Measurements from ENCODE around the gene KRT71.

Gene KRT71

DNA sequence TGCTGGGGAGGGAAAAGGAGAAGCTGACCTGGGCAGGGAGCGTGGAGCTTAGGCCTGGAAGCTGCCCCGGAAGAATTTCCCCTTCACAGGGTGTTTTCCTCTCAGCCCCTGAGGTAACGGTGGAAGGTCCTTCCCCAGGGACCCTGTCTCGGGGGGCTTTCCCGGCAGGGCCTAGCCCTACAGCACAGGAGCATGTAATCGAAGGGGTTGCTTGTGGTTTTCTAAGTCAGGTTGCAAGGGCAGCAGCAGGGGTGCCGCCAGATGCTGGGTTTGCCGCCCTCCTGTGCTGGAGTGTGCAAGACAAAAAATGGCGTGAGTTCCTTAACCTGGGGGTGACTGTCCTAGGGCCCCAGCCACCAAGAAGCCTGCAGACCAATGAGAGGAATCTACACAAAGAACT, 22.3 kb upstream of the KRT71 start:
- no peaks in the 10 kb centered on the region for H3K36me3 ChIP-seq
- H3K27ac ChIP-seq: no peak overlapping the region
- DNase-seq: no peak
- no peaks in the 10 kb centered on the region for H3K9me3 ChIP-seq (ENCODE audit: severe bottlenecking)
- TF ChIP-seq, protein P1, sequence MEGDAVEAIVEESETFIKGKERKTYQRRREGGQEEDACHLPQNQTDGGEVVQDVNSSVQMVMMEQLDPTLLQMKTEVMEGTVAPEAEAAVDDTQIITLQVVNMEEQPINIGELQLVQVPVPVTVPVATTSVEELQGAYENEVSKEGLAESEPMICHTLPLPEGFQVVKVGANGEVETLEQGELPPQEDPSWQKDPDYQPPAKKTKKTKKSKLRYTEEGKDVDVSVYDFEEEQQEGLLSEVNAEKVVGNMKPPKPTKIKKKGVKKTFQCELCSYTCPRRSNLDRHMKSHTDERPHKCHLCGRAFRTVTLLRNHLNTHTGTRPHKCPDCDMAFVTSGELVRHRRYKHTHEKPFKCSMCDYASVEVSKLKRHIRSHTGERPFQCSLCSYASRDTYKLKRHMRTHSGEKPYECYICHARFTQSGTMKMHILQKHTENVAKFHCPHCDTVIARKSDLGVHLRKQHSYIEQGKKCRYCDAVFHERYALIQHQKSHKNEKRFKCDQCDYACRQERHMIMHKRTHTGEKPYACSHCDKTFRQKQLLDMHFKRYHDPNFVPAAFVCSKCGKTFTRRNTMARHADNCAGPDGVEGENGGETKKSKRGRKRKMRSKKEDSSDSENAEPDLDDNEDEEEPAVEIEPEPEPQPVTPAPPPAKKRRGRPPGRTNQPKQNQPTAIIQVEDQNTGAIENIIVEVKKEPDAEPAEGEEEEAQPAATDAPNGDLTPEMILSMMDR (IDR thresholded peaks at IDR 0.05; ENCODE audit: low read depth, low read length): no peak
- no peak overlapping the region for H3K4me3 ChIP-seq (ENCODE audit: low read depth, low read length)
- H3K27me3 ChIP-seq (ENCODE audit: insufficient read depth, low read depth, severe bottlenecking): peaks cover 93% of the 10 kb centered on the region

DNA sequence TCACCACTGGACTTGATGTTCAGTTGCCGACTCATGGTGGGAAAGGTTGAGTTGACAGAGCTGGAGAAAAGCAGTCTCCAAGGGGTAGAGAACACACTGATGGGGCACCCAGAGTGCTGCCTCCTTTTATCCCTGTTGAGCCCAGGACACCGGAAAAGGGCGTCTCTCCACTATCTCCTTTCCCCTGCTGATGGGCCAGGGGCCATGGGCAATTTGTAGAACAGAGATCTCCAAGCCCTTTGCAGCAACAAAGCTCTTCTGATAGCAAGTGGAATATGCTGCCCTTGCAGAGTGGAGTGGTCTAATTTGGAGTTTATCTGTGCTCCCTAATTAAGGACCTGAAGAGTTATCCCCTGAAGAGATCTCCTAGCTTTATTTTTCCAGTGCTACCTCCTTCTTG, 20.8 kb upstream of the KRT71 start, which contains the start of gene KRT74:
Gene KRT74, minus strand, starts transcription at position 101 of the 400 bp plus-strand sequence. Its CDS starts 66 bp downstream, at position 35.
- Histone ChIP-seq H3K36me3 (no peaks in the 10 kb centered on the region), H3K9me3 (ENCODE audit: severe bottlenecking) (no peaks in the 10 kb centered on the region), H3K27ac (no peak within 1 kb of the TSS), H3K4me3 (ENCODE audit: low read depth, low read length) (no peak within 1 kb of the TSS), H3K27me3 (ENCODE audit: insufficient read depth, low read depth, severe bottlenecking) (peaks cover 91% of the 10 kb centered on the region)
- TF ChIP-seq, protein P1 (IDR thresholded peaks at IDR 0.05; ENCODE audit: low read depth, low read length): no peak
- DNase-seq: no peak

DNA sequence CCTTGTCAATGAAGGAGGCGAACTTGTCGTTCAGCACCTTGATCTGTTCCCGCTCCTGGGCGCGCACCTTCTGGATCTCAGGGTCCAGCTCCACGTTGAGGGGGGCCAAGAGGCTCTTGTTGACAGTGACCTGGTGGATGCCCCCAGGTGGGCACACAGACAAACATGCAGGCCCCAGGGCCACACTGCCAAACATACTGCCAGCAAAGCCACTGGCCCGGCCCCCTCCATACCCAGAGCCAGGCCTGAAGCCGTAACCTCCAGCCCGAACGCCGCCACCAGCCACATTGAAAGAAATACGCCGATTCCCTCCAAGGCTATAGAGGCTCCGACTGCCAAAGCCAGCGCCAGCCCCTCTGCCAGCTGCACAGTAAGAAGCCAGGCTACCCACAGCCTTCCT, 20.4 kb upstream of the KRT71 start:
- TF ChIP-seq, protein P1 (IDR thresholded peaks at IDR 0.05; ENCODE audit: low read depth, low read length): no peak
- no peak overlapping the region for H3K27ac ChIP-seq
- H3K36me3 ChIP-seq: no peaks in the 10 kb centered on the region
- no peak overlapping the region for H3K4me3 ChIP-seq (ENCODE audit: low read depth, low read length)
- H3K9me3 ChIP-seq (ENCODE audit: severe bottlenecking): no peaks in the 10 kb centered on the region
- peaks cover 91% of the 10 kb centered on the region for H3K27me3 ChIP-seq (ENCODE audit: insufficient read depth, low read depth, severe bottlenecking)
- DNase-seq: no peak

DNA sequence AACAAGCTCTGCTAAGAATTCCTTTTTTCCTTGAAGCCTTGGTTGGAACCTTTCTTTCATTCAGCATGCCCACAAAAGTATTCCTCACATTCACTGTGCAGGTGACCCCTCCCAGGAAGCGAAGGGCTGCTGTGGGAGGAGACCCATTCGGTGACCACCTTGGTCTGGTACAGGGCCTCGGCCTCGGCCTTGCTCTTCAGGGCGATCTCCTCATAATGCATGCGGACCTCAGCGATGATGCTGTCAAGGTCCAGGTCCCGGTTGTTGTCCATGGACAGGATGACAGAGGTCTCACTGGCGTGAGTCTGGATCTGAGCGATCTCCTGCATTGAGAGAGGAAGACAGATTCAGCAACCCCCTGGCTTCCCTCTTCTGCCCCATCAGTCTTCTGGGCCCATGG, 17.6 kb upstream of the KRT71 start:
- peaks cover 92% of the 10 kb centered on the region for H3K27me3 ChIP-seq (ENCODE audit: insufficient read depth, low read depth, severe bottlenecking)
- TF ChIP-seq, protein P1 (IDR thresholded peaks at IDR 0.05; ENCODE audit: low read depth, low read length): no peak

DNA sequence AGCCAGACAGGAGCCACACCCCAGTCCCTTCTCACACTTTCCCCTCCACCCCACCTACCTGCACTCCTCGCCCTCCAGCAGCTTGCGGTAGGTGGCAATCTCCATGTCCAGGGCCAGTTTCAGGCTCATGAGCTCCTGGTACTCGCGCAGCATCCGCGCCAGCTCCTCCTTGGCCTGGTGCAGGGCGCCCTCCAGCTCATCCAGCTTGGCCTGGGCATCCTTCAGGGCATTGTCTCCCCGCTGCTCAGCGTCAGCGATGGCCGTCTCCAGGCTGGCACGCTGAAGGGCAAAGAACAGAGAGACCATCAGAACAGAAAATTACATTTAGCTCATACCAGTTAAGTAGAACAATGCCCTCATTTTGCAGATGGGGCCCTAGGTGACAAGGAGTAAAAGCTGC, 15.2 kb upstream of the KRT71 start:
- TF ChIP-seq, protein P1 (IDR thresholded peaks at IDR 0.05; ENCODE audit: low read depth, low read length): no peak
- H3K27me3 ChIP-seq (ENCODE audit: insufficient read depth, low read depth, severe bottlenecking): peaks cover 90% of the 10 kb centered on the region

More for the DNA sequence above, 17.6 kb upstream of the KRT71 start:
- H3K9me3 ChIP-seq (ENCODE audit: severe bottlenecking): no peaks in the 10 kb centered on the region
- no peaks in the 10 kb centered on the region for H3K36me3 ChIP-seq
- H3K27ac ChIP-seq: no peak overlapping the region
- no peak overlapping the region for H3K4me3 ChIP-seq (ENCODE audit: low read depth, low read length)
- no peak for DNase-seq

DNA sequence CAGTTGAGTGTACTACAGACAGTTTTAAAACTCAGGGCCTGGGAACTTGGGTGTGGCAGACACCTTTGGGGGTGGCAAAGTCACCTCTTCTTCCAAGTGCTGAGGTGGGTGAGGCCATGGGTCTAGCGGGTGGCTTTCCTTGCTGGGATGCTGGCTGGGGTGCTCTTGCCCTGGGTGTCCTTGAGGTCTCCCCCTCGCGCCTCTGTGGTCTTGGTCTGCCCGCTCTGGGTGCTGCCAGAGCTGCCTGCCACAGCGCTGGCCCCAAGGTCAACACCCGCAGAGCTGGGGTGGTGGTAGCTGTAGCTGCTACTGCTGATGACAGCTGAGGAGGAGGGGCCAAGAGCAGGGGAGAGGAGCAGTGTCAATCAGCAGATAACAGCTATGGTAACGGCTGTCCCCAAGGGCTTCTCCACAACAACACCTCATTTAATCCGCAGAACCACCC, 13.9 kb upstream of the KRT71 start:
- no peak overlapping the region for H3K27ac ChIP-seq
- TF ChIP-seq, protein P1 (IDR thresholded peaks at IDR 0.05; ENCODE audit: low read depth, low read length): no peak
- peaks cover 85% of the 10 kb centered on the region for H3K27me3 ChIP-seq (ENCODE audit: insufficient read depth, low read depth, severe bottlenecking)
- no peaks in the 10 kb centered on the region for H3K9me3 ChIP-seq (ENCODE audit: severe bottlenecking)
- DNase-seq: no peak
- H3K4me3 ChIP-seq (ENCODE audit: low read depth, low read length): no peak overlapping the region
- no peaks in the 10 kb centered on the region for H3K36me3 ChIP-seq

More for the DNA sequence above, 15.2 kb upstream of the KRT71 start:
- no peak for DNase-seq
- Histone ChIP-seq H3K36me3 (no peaks in the 10 kb centered on the region), H3K9me3 (ENCODE audit: severe bottlenecking) (no peaks in the 10 kb centered on the region), H3K4me3 (ENCODE audit: low read depth, low read length) (no peak overlapping the region), H3K27ac (no peak overlapping the region)
